T47D (cell line): Measurements from ENCODE around the gene NKTR.
"Not testable (repeated sequence)": the region's sequence is repeated elsewhere in the genome, so short reads cannot be mapped to it uniquely, and the experiment has no call there.

Experiments used
- DNase-seq, 2 experiments: peaks; one replicate each; pipeline versions ENCODE4 v3.0.0 to v3.0.0-alpha.2; 2011 to 2012; ENCODE audit warnings: low read depth in 1 of 2, low spot score in 1 of 2
- JUND ChIP-seq: IDR thresholded peaks from 2 replicates; pipeline ENCODE4 v1.6.1; 2012; ENCODE audit warnings: low read depth
- in situ Hi-C: cut with HindIII; loops from 2 replicates; pipeline ENCODE4 v1.10.0; 2016; ENCODE audit warnings: low sequenced_read_pairs, low pct_unique_long_range_greater_than_20kb

The NKTR gene

GRCh38 chr3:42581709-42582473 is 18.6 kb upstream of the NKTR start, which contains the start of gene SEC22C:
Gene SEC22C (minus strand): TSS chr3:42581967. CDS start chr3:42569046, 12,921 bp downstream.
- no peak for TF ChIP-seq JUND
- in situ Hi-C loops, result no loop called here

GRCh38 chr3:42582474-42583070 is 17.9 kb upstream of the NKTR start:
- in situ Hi-C loops, result no loop called here
- peak in 1 of 2 experiments; percentile 14 for DNase-seq
- TF ChIP-seq JUND, result no peak

More at GRCh38 chr3:42581709-42582473, 18.6 kb upstream of the NKTR start, which contains the start of gene SEC22C:
- peak; percentile 98 to 99 for DNase-seq

- DNase-seq, result no peak
- TF ChIP-seq JUND, result no peak
- in situ Hi-C loops, result no loop called here
Measured at GRCh38 chr3:42588625-42589024, 11.9 kb upstream of the NKTR start.

GRCh38 chr3:42589382-42590109 is 10.9 kb upstream of the NKTR start:
- TF ChIP-seq JUND, result no peak
- in situ Hi-C loops, result no loop called here
- DNase-seq, result no peak

GRCh38 chr3:42590989-42591756 is 9.3 kb upstream of the NKTR start:
- in situ Hi-C loops, result no loop called here
- DNase-seq, result no peak
- TF ChIP-seq JUND, result no peak

- TF ChIP-seq JUND, result no peak
- DNase-seq, result no peak
- in situ Hi-C loops, result no loop called here
Measured at GRCh38 chr3:42591811-42592210, 8.7 kb upstream of the NKTR start.

- no peak for DNase-seq
- in situ Hi-C loops, result no loop called here
- TF ChIP-seq JUND, result no peak
Measured at GRCh38 chr3:42593635-42594034, 6.9 kb upstream of the NKTR start.

GRCh38 chr3:42595682-42596081 is 4.8 kb upstream of the NKTR start:
- in situ Hi-C loops, result no loop called here
- TF ChIP-seq JUND, result no peak
- DNase-seq, result no peak

- in situ Hi-C loops, result not testable (repeated sequence)
Measured at GRCh38 chr3:42597098-42597497, 3.4 kb upstream of the NKTR start.

GRCh38 chr3:42600958-42601675 is 631 bp downstream of the NKTR start:
- in situ Hi-C loops, result no loop called here
- peak; percentile 13 to 69 for DNase-seq
- TF ChIP-seq JUND, result no peak

More at GRCh38 chr3:42597098-42597497, 3.4 kb upstream of the NKTR start:
- DNase-seq, result not testable (repeated sequence)

GRCh38 chr3:42601896-42602581 is 1.6 kb downstream of the NKTR start:
- peak in 1 of 2 experiments; percentile 39 for DNase-seq
- in situ Hi-C loops, result no loop called here
- TF ChIP-seq JUND, result no peak
